ENCODE results near the gene OR4D11. TPM values are rescaled to one million over a fixed set of nuclear protein-coding genes. Genes with fewer than 3 reads are reported as not detected.

Gene OR4D11
- total RNA-seq, 1 experiment from 2014 or later = not detected

- Histone ChIP-seq H3K4me3 (ENCODE audit: low read depth in 2 of 2, low read length in 2 of 2) (no peak overlapping the region), H3K36me3 (ENCODE audit: control insufficient read depth, insufficient read depth, low read length) (no peaks in the 10 kb centered on the region), H3K9me3 (ENCODE audit: control insufficient read depth, insufficient read depth, low read depth, low read length) (no peaks in the 10 kb centered on the region), H3K4me1 (ENCODE audit: control insufficient read depth, insufficient read depth, low read length) (no peaks in the 10 kb centered on the region), H3K27ac (ENCODE audit: low read length) (no peak overlapping the region), H3K27me3 (ENCODE audit: control insufficient read depth, insufficient read depth, low read length) (no peaks in the 10 kb centered on the region)
- no TSS peak for BruUV-seq (replicated peaks)
- intact Hi-C loops (cut with micrococcal nuclease; ENCODE audit: unreplicated experiment) (no loop called here), in situ Hi-C loops (cut with HindIII; ENCODE audit: low pct_unique_long_range_greater_than_20kb, low sequenced_read_pairs) (no loop called here)
- ChIA-PET POLR2A (no interaction called here), CTCF (no interaction called here)
- DNase-seq (ENCODE audit: low read depth, low spot score) (no peak), ATAC-seq (no peak)
- TF ChIP-seq SIN3A (IDR thresholded peaks at IDR 0.05; ENCODE audit: borderline replicate concordance, insufficient read depth, low read depth, low read length) (no peak), REST (IDR thresholded peaks at IDR 0.05; ENCODE audit: insufficient read depth in 1 of 2, low read depth in 2 of 2, low read length in 1 of 2) (no peak), POLR2AphosphoS5 (IDR thresholded peaks at IDR 0.05; ENCODE audit: low read depth, low read length) (no peak), CTCF (IDR thresholded peaks at IDR 0.05) (no peak), TCF7L2 (IDR thresholded peaks at IDR 0.05; ENCODE audit: low read depth, low read length) (no peak)
Measured at GRCh38 chr11:59459916-59460315, 43.5 kb upstream of the OR4D11 start.

- no peak for TF ChIP-seq TCF7L2 (IDR thresholded peaks at IDR 0.05; ENCODE audit: low read depth, low read length)
- TF ChIP-seq POLR2AphosphoS5 (IDR thresholded peaks at IDR 0.05; ENCODE audit: low read depth, low read length) = no peak
- no peak for TF ChIP-seq CTCF (IDR thresholded peaks at IDR 0.05)
- no peak for TF ChIP-seq REST (IDR thresholded peaks at IDR 0.05; ENCODE audit: insufficient read depth in 1 of 2, low read depth in 2 of 2, low read length in 1 of 2)
- no peak for TF ChIP-seq SIN3A (IDR thresholded peaks at IDR 0.05; ENCODE audit: borderline replicate concordance, insufficient read depth, low read depth, low read length)
- no peak overlapping the region for H3K27ac ChIP-seq (ENCODE audit: low read length)
- no peaks in the 10 kb centered on the region for H3K27me3 ChIP-seq (ENCODE audit: control insufficient read depth, insufficient read depth, low read length)
- ATAC-seq = no peak
- no peaks in the 10 kb centered on the region for H3K4me1 ChIP-seq (ENCODE audit: control insufficient read depth, insufficient read depth, low read length)
- no peaks in the 10 kb centered on the region for H3K9me3 ChIP-seq (ENCODE audit: control insufficient read depth, insufficient read depth, low read depth, low read length)
- CTCF ChIA-PET = interaction anchor here (0.7 kb wide), 1 partner anchor 291 kb away, joined by 3 read pairs; the partner anchor contains the start of gene DTX4
- DNase-seq (ENCODE audit: low read depth, low spot score) = no peak
- H3K4me3 ChIP-seq (ENCODE audit: low read depth in 2 of 2, low read length in 2 of 2) = no peak overlapping the region
- no peaks in the 10 kb centered on the region for H3K36me3 ChIP-seq (ENCODE audit: control insufficient read depth, insufficient read depth, low read length)
- intact Hi-C loops (cut with micrococcal nuclease; ENCODE audit: unreplicated experiment) = no loop called here
- BruUV-seq (replicated peaks) = no TSS peak
- in situ Hi-C loops (cut with HindIII; ENCODE audit: low pct_unique_long_range_greater_than_20kb, low sequenced_read_pairs) = no loop called here
- POLR2A ChIA-PET = no interaction called here
Measured at GRCh38 chr11:59463190-59463641, 40.2 kb upstream of the OR4D11 start.
